Measurements from ENCODE around the gene RRP9.

GRCh38 chr3:51921081-51921578 is 20.6 kb downstream of the RRP9 start:
- no peak for TF ChIP-seq CTCF (IDR thresholded peaks at IDR 0.05)
- TF ChIP-seq POLR2A (IDR thresholded peaks at IDR 0.05) = no peak
- no peak for TF ChIP-seq POLR2AphosphoS5 (IDR thresholded peaks at IDR 0.05)

Measured in prostate gland (tissue), 2 donors.